K562 (cell line): ENCODE data around the gene COLEC12.

Source experiments
- BDP1 ChIP-seq: IDR thresholded peaks from 3 replicates; pipeline ENCODE4 v1.6.1; 2011; ENCODE audit not compliant: insufficient read length, insufficient read depth
- MXI1 ChIP-seq: IDR thresholded peaks from 2 replicates; pipeline ENCODE4 v1.6.1; 2011; ENCODE audit warnings: low read depth, mild to moderate bottlenecking, improper control_type of control experiment, low read length
- RBM22 ChIP-seq: fragments of 200-400 bp; formaldehyde crosslinking; IDR thresholded peaks from 2 replicates; pipeline ENCODE4 v1.6.1; 2018; ENCODE audit warnings: low read length, low read depth; ENCODE audit not compliant: poor library complexity, severe bottlenecking
- YY1 ChIP-seq, 3 experiments: IDR thresholded peaks; 2 replicates each; pipeline ENCODE4 v1.6.1; 2011; ENCODE audit warnings: low read length in 2 of 3, mild to moderate bottlenecking in 2 of 3, moderate library complexity in 2 of 3, borderline replicate concordance in 1 of 3, control low read depth in 1 of 3, low read depth in 1 of 3; ENCODE audit not compliant: insufficient read depth in 3 of 3, insufficient replicate concordance in 2 of 3, control insufficient read depth in 1 of 3, insufficient read length in 1 of 3; ENCODE audit errors: extremely low read depth in 1 of 3
- ZBTB8A ChIP-seq: fragments of 450-650 bp; IDR thresholded peaks from 2 replicates; pipeline ENCODE4 v1.6.1; 2018; ENCODE audit warnings: mild to moderate bottlenecking, moderate library complexity; ENCODE audit not compliant: partially characterized antibody
- TF ChIP-seq, protein P1 (sequence below): sonication (generic); formaldehyde crosslinking; IDR thresholded peaks from 2 replicates; pipeline ENCODE4 v1.8.0; 2022; ENCODE audit warnings: missing genetic modification reagents, mild to moderate bottlenecking, moderate library complexity, borderline replicate concordance
- TF ChIP-seq, protein P2 (sequence below): sonication (generic); formaldehyde crosslinking; IDR thresholded peaks from 2 replicates; pipeline ENCODE4 v1.8.1; 2022; ENCODE audit warnings: missing genetic modification reagents
- TF ChIP-seq, protein P3 (sequence below), 2 experiments: fragments of 450-650 bp; formaldehyde crosslinking in 1 of 2; IDR thresholded peaks; 2 replicates each; pipeline versions ENCODE4 v1.4.0 to v1.6.1; 2014 to 2020; ENCODE audit warnings: mild to moderate bottlenecking in 2 of 2, borderline replicate concordance in 1 of 2, low read depth in 1 of 2
- TF ChIP-seq, protein P4 (sequence below): fragments of 150-350 bp; IDR thresholded peaks from 2 replicates; pipeline ENCODE4 v1.6.1; 2014; ENCODE audit warnings: low read depth, mild to moderate bottlenecking, low read length, borderline replicate concordance

DNA sequence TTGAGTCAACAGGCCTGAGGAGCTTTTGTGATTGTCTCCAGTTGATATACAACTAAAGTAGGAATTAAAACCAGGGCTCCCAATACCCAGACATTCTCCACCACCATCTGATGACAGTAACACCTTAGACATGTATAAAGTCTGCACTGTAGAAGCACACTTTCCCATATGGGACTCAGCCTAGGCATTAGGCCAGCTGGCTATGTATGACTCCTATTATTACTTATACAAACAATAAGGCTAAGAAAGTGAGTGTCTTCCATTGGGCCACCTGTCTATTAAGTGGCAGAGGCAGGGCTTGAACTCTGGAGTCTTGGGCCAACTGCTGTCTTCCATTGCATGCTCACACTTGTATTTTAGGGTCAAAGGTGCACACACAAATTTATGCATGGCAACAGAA lies 32.1 kb upstream of the COLEC12 start:
- TF ChIP-seq, protein P1, sequence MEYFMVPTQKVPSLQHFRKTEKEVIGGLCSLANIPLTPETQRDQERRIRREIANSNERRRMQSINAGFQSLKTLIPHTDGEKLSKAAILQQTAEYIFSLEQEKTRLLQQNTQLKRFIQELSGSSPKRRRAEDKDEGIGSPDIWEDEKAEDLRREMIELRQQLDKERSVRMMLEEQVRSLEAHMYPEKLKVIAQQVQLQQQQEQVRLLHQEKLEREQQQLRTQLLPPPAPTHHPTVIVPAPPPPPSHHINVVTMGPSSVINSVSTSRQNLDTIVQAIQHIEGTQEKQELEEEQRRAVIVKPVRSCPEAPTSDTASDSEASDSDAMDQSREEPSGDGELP, result no peak
- no peak for TF ChIP-seq ZBTB8A
- TF ChIP-seq, protein P2, sequence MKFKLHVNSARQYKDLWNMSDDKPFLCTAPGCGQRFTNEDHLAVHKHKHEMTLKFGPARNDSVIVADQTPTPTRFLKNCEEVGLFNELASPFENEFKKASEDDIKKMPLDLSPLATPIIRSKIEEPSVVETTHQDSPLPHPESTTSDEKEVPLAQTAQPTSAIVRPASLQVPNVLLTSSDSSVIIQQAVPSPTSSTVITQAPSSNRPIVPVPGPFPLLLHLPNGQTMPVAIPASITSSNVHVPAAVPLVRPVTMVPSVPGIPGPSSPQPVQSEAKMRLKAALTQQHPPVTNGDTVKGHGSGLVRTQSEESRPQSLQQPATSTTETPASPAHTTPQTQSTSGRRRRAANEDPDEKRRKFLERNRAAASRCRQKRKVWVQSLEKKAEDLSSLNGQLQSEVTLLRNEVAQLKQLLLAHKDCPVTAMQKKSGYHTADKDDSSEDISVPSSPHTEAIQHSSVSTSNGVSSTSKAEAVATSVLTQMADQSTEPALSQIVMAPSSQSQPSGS, result no peak
- no peak for TF ChIP-seq MXI1
- TF ChIP-seq YY1 (IDR thresholded peaks at IDR 0.05; ENCODE audit: borderline replicate concordance in 1 of 3, control insufficient read depth in 1 of 3, extremely low read depth in 1 of 3, insufficient read depth in 3 of 3, insufficient read length in 1 of 3, insufficient replicate concordance in 2 of 3, low read depth in 1 of 3, low read length in 2 of 3), result no peak
- TF ChIP-seq BDP1, result no peak
- no peak for TF ChIP-seq RBM22
- TF ChIP-seq, protein P3, sequence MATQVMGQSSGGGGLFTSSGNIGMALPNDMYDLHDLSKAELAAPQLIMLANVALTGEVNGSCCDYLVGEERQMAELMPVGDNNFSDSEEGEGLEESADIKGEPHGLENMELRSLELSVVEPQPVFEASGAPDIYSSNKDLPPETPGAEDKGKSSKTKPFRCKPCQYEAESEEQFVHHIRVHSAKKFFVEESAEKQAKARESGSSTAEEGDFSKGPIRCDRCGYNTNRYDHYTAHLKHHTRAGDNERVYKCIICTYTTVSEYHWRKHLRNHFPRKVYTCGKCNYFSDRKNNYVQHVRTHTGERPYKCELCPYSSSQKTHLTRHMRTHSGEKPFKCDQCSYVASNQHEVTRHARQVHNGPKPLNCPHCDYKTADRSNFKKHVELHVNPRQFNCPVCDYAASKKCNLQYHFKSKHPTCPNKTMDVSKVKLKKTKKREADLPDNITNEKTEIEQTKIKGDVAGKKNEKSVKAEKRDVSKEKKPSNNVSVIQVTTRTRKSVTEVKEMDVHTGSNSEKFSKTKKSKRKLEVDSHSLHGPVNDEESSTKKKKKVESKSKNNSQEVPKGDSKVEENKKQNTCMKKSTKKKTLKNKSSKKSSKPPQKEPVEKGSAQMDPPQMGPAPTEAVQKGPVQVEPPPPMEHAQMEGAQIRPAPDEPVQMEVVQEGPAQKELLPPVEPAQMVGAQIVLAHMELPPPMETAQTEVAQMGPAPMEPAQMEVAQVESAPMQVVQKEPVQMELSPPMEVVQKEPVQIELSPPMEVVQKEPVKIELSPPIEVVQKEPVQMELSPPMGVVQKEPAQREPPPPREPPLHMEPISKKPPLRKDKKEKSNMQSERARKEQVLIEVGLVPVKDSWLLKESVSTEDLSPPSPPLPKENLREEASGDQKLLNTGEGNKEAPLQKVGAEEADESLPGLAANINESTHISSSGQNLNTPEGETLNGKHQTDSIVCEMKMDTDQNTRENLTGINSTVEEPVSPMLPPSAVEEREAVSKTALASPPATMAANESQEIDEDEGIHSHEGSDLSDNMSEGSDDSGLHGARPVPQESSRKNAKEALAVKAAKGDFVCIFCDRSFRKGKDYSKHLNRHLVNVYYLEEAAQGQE (IDR thresholded peaks at IDR 0.05; ENCODE audit: borderline replicate concordance), result no peak
- TF ChIP-seq, protein P3 (CRISPR knock-in tag; IDR thresholded peaks at IDR 0.05; ENCODE audit: low read depth), result no peak
- TF ChIP-seq, protein P4, sequence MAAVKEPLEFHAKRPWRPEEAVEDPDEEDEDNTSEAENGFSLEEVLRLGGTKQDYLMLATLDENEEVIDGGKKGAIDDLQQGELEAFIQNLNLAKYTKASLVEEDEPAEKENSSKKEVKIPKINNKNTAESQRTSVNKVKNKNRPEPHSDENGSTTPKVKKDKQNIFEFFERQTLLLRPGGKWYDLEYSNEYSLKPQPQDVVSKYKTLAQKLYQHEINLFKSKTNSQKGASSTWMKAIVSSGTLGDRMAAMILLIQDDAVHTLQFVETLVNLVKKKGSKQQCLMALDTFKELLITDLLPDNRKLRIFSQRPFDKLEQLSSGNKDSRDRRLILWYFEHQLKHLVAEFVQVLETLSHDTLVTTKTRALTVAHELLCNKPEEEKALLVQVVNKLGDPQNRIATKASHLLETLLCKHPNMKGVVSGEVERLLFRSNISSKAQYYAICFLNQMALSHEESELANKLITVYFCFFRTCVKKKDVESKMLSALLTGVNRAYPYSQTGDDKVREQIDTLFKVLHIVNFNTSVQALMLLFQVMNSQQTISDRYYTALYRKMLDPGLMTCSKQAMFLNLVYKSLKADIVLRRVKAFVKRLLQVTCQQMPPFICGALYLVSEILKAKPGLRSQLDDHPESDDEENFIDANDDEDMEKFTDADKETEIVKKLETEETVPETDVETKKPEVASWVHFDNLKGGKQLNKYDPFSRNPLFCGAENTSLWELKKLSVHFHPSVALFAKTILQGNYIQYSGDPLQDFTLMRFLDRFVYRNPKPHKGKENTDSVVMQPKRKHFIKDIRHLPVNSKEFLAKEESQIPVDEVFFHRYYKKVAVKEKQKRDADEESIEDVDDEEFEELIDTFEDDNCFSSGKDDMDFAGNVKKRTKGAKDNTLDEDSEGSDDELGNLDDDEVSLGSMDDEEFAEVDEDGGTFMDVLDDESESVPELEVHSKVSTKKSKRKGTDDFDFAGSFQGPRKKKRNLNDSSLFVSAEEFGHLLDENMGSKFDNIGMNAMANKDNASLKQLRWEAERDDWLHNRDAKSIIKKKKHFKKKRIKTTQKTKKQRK, result no peak
